COR-L47 (cell line): ENCODE data around the gene TUBB.
"Not testable (repeated sequence)": the region's sequence is repeated elsewhere in the genome, so short reads cannot be mapped to it uniquely, and the experiment has no call there.

Source experiments
- DNase-seq: peaks from one replicate; lab custom pipeline; 2025; lab: John Stamatoyannopoulos, UW

The TUBB gene

DNA sequence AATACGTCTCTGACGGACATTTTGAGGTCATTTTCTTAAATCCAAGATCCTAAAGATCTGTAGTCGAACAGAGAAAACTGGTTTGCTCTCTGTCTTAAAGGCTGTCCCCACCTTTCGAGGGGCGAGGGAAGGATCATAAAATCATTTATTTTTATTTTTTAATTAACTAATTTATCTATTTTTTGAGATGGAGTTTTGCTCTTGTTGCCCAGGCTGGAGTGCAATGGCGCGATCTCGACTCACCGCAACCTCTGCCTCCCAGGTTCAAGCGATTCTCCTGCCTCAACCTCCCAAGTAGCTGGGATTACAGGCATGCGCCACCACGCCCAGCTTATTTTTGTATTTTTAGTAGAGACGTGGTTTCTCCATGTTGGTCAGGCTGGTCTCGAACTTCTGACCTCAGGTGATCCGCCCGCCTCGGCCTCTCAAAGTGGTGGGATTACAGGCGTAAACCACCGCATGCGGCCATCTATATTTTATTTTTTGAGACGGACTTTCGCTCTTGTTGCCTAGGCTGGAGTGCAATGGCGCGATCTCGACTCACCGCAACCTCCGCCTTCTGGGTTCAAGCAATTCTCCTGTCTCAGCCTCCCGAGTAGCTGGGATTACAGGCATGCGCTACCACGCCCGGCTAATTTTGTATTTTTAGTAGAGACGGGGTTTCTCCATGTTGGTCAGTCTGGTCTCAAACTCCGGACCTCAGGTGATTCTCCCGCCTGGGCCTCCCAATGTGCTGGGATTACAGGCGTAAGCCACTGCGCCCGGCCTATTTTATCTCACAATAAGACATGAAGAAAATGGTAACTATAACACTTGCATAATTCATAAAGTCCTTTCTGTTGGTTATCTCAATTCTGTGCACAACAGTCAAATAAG, 2.1 kb upstream of the TUBB start:
- DNase-seq, result not testable (repeated sequence)

DNA sequence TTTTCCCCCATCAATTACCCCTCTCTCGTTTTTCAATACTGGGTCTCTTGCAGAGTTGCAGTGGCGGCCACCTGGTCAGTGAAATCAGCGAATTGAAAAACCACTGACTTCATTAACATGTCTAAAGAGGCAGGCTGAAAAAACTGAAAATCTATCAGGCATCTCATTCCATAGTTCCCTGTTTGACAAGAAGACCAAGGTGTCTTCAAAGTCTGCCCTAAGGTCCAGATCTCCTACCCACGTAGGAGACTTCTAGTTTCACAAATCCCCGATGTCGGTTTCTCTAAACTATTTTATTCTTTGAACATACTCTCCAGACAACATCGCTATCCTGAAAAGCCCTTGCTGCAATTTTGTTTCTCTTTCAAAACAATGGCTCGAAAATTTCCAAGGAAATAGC, 796 bp upstream of the TUBB start:
- no peak for DNase-seq

DNA sequence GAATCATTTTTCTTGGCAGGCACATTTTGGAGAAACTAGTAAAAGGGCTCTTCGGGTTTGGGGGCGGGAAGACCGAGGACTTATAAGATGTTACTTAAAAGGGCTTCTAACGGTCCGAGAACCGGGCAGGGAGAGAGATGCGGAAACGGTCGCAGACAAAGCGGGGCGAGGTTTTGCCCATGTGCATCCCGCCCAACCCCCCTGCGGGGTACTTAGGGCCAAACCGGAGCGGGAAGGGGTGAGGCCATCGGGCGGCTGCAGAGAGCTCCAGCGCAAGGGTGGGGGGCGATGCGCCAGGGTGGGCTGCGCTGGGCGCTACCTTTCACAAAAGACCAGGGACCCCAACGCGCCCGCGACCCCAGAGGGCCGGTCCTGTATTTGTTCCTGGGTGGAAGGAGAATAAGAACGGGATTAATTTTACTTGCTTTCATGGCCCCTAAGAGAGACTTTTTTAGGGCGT, 616 bp downstream of the TUBB start:
- peak; percentile 86 for DNase-seq

DNA sequence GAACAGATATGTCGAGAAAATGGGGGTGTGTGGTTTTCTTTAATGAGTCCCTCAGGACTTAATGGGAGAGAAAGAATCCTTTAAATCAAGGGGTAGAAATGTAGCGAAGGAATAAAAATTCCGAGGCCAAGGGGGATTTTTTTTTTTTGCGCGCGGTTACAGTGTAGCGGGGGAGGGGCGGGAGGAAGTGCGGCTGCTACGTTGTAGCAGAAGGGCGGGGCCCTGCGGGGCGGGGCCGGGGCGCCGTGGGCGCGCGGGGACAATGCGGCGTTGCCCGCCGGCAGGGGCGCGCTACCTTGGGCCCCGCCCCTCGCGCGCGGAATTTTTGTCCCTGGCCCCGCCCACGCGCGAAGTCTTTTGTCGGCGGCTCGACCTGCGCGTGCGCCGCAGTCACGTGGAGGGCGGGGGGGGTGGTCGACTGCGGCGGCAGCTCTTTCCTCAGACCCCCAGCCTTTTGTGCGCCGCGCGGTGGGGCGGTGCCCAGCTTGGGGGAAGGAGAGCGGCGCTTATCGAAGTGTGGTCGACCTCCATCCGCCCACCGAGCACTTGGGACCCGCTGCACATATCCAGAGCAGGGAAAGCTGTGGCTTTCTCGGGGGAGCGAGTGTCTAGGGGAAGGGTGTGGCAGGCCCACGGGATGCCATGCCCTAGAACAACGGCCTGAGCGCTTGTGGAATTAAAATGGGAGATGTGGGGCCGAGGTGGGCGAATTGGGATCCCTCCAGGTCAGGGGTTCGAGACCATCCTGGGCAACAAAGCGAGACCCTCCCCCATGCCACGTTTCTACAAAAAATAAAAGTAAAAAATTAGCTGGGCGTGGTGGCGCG, 1.3 kb downstream of the TUBB start:
- DNase-seq, result peak; percentile 92

DNA sequence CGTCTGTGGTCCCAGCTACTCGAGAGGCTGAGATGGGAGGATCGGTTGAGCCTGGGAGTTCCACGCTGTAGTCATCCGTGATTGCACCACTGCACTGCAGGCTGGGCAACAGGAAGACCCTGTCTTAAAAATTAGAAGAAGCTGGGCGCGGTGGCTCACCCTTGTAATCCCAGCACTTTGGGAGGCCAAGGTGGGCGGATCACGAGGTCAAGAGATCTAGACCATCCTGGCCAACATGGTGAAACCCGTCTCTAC, 1.8 kb downstream of the TUBB start:
- not testable (repeated sequence) for DNase-seq

DNA sequence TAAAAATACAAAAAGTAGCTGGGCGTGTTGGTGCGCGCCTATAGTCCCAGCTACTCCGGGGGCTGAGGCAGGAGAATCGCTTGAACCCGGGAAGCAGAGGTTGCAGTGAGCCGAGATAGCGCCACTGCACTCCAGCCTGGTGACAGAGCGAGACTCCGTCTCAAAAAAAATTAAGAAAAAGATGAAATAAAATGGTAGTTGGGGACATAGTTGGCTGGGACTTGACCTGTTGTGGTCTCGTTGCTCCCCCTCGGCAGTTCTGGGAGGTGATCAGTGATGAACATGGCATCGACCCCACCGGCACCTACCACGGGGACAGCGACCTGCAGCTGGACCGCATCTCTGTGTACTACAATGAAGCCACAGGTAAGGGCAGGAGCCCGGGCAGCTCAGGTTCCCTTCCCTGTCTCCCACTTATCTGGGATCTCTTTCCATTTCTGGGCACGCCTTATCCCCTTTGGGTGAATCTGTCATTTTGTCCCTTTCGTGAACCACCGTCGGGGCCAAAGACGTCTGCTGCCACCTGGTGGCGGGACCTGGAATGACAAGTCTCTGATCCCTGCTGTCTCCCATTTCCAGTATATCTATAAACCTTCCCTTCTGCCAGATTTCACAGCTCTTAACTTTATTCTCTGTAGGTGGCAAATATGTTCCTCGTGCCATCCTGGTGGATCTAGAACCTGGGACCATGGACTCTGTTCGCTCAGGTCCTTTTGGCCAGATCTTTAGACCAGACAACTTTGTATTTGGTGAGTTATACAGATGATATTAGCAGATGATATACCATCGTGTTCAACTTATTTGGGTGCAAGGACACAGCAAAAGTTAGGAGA, 2.3 kb downstream of the TUBB start:
- DNase-seq, result peak; percentile 53

DNA sequence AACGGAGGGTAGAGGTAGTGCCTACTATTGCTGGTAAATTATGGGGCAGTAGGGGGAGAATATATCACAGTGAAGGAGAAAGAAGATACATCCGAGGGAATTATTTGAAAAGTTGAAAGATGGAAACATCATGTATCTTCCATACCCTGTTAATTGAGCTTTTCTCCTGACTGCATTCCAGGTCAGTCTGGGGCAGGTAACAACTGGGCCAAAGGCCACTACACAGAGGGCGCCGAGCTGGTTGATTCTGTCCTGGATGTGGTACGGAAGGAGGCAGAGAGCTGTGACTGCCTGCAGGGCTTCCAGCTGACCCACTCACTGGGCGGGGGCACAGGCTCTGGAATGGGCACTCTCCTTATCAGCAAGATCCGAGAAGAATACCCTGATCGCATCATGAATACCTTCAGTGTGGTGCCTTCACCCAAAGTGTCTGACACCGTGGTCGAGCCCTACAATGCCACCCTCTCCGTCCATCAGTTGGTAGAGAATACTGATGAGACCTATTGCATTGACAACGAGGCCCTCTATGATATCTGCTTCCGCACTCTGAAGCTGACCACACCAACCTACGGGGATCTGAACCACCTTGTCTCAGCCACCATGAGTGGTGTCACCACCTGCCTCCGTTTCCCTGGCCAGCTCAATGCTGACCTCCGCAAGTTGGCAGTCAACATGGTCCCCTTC, 3.1 kb downstream of the TUBB start:
- not testable (repeated sequence) for DNase-seq

DNA sequence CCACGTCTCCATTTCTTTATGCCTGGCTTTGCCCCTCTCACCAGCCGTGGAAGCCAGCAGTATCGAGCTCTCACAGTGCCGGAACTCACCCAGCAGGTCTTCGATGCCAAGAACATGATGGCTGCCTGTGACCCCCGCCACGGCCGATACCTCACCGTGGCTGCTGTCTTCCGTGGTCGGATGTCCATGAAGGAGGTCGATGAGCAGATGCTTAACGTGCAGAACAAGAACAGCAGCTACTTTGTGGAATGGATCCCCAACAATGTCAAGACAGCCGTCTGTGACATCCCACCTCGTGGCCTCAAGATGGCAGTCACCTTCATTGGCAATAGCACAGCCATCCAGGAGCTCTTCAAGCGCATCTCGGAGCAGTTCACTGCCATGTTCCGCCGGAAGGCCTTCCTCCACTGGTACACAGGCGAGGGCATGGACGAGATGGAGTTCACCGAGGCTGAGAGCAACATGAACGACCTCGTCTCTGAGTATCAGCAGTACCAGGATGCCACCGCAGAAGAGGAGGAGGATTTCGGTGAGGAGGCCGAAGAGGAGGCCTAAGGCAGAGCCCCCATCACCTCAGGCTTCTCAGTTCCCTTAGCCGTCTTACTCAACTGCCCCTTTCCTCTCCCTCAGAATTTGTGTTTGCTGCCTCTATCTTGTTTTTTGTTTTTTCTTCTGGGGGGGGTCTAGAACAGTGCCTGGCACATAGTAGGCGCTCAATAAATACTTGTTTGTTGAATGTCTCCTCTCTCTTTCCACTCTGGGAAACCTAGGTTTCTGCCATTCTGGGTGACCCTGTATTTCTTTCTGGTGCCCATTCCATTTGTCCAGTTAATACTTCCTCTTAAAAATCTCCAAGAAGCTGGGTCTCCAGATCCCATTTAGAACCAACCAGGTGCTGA, 3.9 kb downstream of the TUBB start:
- not testable (repeated sequence) for DNase-seq

DNA sequence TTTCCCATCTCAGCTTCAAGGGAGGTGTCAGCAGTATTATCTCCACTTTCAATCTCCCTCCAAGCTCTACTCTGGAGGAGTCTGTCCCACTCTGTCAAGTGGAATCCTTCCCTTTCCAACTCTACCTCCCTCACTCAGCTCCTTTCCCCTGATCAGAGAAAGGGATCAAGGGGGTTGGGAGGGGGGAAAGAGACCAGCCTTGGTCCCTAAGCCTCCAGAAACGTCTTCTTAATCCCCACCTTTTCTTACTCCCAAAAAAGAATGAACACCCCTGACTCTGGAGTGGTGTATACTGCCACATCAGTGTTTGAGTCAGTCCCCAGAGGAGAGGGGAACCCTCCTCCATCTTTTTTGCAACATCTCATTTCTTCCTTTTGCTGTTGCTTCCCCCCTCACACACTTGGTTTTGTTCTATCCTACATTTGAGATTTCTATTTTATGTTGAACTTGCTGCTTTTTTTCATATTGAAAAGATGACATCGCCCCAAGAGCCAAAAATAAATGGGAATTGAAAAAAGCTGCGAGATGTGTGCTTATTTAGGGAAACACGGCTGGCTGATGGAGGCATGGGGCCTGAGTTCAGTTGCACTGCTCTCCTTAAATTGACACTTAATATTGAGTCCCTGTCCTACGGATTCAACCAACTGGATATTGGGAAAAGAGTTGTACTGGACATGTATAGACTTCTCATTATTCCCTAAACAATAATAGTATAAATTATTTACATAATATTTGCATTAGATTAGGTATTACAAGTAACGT, 4.9 kb downstream of the TUBB start:
- no peak for DNase-seq

DNA sequence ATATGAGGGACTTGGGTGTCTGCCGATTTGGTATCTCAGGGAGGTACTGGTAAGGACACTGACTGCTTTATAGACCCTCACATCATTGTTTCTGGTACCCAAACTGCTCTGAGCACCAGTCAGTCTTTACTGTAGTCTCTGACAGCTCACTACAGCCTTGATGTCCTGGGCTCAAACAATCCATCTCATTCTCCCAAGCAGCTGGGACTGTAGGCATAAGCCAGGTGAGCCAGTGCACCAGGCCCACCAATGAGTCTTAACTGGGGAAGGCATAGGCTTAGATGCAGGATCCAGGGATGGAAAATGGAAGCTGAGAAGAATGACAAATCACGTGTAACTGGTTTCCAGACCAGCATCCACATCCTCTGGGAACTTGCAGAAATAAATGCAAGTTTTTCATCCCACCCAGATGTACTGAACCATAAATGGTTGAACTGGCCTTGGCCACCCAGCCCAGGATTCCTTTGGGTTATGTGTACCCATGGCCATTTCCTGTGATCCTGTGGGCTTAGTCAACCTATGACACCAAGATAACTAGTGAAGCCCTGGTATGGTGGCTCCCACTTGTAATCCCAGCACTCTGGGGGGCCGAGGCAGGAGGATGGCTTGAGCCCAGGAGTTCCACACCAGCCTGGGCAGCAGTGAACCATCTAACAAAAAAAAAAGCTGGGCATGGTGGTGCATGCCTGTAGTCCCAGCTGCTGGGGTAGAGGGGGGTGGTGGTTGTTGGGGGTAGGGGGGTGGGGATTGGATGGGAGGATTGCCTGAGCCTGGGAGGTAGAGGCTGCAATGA, 5.8 kb downstream of the TUBB start:
- DNase-seq, result no peak

DNA sequence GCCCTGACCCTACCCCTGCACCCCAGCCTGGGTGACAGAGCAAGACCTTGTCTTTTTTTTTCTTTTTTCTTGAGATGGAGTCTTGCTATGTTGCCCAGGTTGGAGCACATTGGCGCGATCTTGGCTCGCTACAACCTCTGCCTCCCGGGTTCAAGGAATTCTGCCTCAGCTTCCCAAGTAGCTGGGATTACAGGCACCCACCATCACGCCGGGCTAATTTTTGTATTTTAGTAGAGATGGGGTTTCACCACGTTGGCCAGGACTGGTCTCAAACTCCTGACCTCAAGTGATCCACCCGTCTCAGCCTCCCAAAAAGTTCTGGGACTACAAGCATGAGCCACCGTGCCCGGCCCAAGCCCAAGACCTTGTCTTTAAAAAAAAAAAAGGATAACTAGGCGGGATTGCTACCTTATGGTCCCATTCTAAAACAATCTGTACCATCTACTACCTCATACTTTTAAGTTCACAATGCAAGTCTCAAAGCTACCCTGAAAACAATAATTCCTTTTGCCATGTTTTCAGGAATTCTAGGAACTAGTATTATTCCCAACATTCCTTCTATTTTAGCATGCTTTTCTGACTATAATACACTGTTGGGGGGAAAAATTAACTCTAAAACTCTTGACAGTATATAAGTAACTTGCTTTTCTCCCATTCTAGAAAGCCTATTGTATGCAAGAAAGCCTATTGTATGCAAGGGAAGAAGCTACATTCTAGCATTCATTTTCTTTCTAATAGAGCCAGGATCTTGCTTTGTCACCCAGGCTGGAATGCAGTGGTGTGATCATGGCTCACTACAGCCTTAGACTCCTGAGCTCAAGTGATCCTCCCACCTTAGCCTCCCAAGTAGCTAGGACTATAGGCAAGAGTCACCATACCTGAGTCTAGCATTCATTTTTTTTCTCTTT, 6.6 kb downstream of the TUBB start:
- DNase-seq, result no peak

DNA sequence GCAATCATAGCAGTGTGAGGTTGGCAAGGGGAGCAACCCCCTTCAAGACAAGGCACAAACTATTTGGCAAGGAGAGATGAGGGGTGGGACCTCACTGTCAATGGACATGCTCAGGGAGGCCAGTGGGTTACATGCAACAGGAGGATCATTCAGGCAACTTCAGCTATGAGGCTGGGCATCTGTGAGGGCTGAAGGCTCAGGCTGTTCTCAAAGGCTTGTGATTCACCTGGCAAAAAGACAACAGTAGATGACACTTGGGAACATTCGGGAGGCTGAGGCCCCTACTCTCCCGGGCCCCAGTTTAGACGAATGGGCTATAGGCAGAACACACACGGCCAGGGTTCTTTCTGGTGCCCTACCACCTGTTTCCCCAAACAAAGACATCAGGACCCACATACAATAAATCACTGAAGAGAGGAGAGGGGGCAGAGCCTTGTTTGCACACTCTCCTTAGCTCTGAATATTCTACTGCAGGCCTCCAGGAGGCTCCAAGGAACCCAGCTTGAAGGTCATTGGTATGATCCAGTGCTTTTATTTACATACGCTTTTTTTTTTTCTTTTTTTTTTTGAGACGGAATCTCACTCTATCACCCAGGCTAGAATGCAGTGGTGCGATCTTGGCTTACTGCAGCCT, 7.9 kb downstream of the TUBB start:
- DNase-seq, result no peak

DNA sequence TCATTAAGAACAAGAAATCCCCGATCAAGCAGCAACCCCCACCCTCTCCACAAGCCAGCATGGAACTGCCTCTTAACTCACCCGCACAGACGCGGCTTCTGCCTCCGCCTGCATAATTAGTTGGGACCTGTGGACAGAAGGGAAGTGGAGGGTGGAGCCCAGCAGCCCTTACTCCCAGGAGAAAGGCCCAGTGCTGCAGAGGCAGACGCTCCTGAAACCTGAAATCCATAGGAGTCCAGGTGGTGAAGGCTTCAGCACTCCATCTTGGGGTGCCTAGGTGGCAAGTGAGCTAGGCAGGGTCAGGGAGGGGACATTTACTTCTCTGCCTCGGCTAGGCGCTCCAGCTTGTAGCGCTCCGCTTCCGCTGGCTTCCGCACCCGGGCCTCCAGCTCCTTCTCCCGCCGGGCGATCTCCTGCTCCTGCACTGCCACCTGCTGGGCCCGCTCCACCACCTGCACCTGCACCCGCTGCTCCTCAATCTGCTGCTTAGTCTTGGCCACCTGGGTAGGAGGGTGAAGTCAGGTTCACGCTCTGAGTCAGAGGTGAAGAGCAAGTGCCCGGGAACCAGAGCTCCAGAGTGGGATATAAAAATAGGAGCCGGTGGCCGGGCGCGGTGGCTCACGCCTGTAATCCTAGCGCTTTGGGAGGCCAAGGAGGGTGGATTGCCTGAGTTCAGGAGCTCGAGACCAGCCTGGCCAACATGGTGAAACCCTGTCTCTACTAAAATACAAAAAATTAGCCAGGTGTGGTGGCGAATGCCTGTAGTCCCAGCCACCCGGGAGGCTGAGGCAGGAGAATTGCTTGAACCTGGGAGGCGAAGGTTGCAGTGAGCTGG, 10.7 kb downstream of the TUBB start:
- peak; percentile 84 for DNase-seq

DNA sequence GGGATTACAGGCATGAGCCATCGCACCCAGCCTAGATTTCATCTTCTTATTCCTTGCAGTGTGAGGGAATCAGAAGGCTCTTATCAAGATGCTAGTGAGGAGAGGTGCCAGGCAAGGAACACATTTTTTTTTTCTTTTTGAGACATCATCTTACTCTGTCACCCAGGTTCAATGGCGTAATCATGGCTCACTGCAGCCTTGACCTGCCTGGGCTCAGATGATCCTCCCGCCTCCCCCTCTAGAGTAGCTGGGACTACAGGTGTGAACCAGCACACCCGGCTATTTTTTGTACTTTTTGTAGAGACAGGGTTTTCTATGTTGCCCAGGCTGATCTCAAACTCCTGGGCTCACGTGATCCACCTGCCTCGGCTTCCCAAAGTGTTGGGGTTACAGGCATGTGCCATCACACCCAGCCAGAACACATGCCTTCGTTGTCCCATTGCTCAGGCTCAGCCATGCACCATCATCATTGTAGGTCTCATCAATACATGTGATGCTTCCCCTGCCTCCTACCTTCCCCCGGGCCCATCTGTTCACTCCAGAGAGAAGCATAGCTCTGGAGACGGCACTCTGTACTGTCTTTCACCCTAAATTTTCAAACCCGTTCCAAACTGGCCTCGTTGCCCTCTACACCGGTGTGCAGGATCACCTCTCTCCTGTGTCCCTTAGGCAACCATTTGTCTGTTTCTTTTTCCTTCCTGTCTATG, 12.2 kb downstream of the TUBB start:
- no peak for DNase-seq

DNA sequence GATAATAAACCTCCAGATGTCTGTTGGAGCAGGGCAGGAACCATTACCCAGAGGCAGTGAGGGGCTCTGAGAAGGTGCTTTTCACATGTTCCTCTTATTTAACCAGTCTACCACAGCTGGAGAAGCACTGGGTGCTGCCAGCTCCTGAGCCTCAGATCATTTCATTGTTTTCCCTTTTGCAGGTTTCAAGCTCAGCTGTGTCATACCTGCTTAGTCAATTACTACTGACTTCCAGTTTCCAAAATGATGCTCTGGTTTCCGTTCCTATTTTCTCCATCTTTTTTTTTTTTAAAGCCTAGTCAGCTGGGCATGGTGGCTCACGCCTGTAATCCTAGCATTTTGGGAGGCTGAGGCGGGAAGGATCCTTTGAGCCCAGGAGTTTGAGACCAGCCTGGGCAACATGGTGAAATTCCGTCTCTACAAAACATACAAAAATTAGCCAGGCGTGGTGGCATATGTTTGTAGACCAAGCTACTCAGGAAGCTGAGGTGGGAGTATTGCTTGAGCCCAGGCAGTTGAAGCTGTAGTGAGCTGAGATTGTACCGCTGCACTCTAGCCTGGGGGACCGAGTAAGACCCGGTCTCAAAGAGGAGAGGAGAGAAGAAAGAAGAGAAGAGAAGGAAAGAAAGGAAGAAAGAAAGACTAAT, 15.6 kb downstream of the TUBB start:
- DNase-seq, result no peak

DNA sequence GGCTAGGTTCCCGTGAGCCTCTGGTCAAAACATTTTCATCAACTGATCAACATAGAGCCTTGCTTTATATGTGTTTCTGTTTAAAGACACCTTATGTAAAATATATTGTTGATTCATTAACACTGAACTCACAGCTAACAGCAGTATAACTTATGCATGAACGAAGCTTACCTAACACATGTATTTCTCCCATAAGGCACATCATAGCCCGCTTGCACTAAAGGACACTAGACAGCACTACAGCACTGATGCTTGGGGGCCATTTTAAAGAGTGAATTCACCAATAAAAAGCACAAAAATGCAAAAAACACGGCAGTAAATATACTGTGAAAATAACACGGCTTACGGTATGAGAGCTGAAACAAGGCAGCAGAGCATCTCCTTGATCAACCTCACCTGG, 18.4 kb downstream of the TUBB start:
- no peak for DNase-seq
